GM19025 (cell line): Measurements from ENCODE around the gene CLINT1.
"Not testable (repeated sequence)": the region's sequence is repeated elsewhere in the genome, so short reads cannot be mapped to it uniquely, and the experiment has no call there.

Source experiments
- ATAC-seq: cut with Tn5 transposase; IDR thresholded peaks from one replicate; pipeline ENCODE4 v1.9.1; 2021; ENCODE audit warnings: mild to moderate bottlenecking, low read depth, moderate library complexity; ENCODE audit not compliant: unreplicated experiment

CLINT1 gene

DNA sequence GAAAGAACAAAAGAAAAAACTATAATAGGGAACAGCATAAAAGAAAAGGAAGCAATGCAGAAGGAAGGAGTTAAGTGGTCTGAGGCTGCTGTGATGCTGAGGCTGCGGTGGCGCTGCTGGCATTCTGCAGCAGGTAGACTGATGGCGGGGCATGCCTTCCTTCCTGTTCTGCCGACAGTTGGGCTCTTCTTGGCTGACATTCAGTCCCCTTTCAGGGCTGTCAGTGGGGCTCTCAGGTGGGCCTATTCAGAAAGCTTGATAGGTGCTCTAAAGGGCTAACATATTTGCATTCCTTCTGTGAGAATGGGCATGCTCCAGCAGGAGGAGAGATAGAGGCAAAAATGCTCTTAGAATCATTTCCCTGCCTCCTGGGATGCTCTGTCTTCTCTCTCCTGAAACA, 5.1 kb upstream of the CLINT1 start:
- no peak for ATAC-seq

DNA sequence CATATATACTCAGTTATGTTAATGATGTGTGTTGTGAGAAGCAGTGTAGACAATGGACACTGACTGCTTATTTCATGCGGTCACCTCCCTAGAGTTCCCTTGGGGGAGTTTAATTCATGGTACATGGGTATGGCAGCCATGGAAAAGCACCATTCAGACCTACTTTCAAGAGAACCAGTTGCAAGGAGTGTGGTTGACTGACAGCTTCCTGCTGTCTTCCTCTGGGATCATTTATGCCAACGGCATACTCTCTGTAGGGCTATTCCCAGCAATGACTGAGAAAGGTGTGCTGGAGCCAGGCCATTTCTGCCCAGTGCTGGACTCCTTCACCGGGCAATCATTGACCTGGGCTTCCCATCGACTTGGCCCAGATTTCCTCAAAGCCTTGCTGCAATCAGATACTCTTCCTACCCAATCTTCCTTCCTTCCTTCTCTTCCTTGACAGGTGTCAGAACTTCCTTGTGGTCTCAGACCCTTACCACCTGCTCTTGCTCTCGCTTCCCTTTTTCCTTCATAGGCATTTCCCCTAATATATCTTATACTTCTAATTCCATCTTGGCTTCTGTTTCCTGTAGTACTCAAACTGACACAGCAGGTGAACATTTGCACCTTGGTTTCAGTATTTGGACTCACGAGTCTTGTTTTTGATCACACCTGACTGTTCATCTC, 3.4 kb upstream of the CLINT1 start:
- no peak for ATAC-seq

DNA sequence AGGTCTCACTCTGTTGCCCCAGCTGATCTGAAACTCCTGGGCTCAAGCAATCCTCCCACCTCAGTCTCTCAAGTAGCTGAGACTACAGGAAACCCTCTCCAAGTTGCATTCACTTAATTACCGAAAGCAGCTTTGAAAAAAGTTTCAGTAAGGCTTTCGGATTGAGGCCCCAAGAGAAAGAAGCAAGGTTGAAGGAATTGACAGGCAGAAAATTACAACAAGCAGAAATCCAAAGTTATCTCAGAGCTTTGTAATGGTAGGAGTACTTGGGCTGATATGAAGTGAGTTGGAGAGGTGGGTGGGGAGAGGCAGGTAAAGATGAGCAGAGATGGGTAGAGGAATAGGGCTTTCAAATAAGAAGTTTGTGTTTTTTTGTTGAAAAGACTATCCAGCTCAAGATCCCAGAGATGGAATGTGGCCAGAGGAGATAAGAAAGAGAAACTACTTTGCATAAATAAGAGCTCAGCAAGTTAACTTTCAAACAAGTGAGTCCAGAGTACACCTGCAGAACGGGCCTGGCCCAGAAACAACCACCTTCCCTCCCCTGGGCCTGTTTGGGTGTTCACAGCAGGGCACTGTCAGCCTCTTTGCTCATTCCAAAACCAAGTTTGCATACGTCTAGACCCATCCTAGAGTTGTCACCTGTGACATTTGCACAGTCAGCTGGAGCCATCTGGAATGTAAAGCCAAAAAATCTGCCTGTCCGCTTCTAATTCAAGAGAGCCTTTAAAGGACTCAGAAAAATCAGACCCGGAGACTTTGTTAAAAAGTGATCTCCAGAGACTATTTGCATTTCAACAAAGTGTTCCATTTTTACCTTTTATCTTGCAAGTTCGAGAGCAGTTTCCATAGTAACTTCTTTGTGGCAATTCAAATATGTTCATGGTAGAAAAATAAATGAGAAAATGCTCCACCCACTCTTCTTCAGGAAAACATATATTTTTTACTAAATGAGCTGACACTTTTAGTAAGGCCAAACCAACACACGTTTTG, 2.2 kb upstream of the CLINT1 start:
- ATAC-seq = peak; percentile 82

- ATAC-seq = no peak
These were observed 256 bp upstream of the CLINT1 start for GRCh38 chr5:157859227-157859575.

DNA sequence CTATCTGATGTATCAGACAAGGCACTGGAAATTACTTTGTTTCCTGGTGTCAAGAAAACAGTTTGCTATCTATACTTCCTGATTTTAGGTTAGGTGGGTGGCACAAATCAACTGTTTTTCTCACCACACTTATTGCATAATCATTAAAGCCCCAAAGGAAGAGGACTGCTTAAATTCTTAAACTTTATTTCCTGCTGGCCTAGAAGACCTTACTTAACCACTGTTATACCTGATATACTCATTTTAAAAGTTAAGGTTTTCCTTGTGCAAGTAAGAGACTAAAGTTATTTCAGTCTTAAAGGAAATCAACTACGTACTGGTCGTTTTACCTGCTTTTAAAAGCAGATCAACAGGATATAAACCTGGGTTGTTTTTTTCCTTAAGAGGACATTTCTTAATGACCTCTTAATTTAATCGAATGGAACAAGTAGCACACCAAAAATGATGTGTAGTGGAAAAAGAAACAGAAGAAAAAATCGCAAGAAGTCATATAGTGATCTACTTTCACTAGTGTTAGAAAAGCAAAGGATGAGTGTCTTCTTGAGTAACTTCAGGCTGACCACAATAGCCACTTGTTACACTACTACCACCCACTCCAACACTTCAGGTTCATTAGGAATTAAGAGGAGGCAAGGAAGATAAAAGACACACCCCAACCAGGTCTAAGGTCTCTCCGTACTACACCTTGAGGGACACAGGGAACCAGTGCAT, 974 bp downstream of the CLINT1 start:
- ATAC-seq = no peak

GRCh38 chr5:157855404-157855994, 3.4 kb downstream of the CLINT1 start:
- no peak for ATAC-seq

GRCh38 chr5:157853365-157853764, 5.6 kb downstream of the CLINT1 start:
- ATAC-seq = not testable (repeated sequence)

DNA sequence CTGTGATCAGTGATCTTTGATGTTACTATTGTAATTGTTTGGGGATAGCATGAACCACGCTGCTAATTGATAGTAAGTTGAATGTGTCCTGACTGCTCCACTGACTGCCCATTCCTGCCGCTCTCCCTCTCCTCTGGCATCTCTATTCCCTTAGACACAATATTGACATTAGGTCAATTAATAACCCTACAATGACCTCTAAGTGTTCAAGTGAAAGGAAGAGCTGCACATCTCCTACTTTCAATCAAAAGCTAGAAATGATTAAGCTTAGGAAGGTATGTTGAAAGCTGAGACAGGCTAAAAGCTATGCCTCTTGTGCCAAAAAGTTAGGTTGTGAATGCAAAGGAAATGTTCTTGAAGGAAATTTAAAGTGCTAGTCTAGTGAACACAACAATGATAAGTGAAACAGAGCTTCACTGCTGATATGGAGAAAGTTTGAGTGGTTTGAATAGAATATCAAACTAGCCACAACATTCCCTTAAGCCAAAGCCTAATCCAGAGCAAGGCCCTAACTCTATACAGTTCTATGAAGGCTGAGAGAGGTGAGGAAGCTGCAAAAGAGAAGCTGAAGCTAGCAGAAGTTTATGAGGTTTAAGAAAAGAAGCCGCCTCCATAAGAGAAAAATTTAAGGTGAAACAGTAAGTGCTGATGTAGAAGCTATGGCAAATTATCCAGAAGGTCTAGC, 12.9 kb downstream of the CLINT1 start:
- ATAC-seq = no peak

- no peak for ATAC-seq
These were observed 16.2 kb downstream of the CLINT1 start for GRCh38 chr5:157842787-157843186.

DNA sequence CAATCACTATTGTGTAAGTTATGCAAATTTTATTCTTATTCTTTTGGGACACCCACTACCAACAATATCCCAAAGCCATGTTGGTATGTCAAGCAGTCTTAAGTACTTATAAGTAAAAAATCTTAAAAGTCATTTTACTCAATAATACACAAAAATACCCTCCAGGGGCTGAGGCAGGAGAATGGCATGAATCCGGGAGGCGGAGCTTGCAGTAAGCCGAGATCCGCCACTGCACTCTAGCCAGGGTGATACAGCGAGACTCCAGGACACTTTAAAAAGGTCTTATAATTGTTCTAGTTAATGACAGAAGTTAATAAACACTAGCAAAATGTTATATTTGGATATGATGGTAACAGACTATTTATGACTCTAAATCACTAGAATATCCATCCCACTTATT, 16.8 kb downstream of the CLINT1 start:
- no peak for ATAC-seq

DNA sequence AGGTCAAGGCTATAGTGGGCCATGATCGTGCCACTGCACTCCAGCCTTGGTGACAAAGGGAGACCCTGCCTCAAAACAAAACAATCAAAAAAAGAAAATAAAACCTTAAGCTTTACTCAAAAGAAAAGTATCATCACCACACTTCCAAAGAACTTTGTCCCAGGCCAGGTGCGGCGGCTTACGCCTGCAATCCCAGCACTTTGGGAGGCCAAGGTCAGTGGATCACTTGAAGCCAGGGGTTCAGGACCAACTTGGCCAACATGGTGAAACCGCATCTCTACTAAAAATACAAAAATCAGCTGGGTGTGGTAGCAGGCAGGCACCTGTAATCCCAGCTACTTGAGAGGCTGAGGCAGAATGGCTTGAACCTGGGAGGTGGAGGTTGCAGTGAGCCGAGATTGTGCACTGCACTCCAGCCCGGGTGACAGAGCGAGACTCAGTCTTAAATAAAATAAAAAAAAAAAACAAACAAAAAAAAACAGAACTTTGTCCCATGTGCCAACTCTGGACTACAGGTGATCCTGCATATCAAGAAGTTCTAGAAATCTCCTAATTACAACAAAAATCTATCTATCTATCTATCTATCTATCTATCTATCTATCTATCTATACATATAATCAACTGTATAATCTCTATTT, 19.7 kb downstream of the CLINT1 start:
- no peak for ATAC-seq

GRCh38 chr5:157836121-157836753, 22.7 kb downstream of the CLINT1 start:
- ATAC-seq = no peak

- no peak for ATAC-seq
These were observed 23.9 kb downstream of the CLINT1 start for GRCh38 chr5:157835041-157835440.

- ATAC-seq = no peak
These were observed 29.9 kb downstream of the CLINT1 start for GRCh38 chr5:157828944-157829639.

DNA sequence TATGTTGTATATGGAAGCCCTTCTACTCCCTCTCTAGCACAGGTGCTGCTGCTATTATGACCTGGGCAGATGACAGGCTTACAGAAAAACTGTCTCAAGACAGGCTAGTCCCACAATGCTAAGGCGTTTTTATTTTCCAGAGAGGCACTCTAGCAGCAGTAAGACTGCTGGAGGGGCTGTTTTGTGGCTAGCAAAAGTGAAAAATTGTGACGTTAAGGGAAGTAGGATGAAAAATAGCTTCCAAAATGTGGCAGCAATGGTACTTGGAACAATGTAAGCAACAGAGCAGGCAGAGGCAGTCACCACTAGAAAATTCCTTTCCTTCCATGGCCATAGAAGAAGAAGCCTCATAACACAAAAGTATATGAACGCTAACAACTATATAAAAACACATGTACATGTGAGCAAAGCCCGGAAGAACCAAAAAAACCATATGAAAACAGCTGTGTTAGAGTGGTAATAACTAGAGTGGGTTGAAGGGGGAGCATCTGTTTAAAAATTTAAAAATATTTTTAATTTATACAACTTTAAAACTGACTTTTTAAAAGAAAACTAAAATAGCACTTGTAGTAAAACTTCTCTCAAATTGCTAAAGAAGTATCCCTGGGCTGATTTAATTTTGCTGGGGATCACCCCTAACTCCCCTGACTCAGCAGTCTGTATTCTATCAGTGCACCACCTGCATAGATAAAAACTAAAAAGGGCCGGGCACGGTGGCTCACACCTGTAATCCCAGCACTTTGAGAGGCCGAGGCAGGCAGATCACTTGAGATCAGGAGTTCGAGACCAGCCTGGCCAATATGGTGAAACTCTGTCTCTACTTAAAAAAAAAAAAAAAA, 30.6 kb downstream of the CLINT1 start:
- no peak for ATAC-seq

DNA sequence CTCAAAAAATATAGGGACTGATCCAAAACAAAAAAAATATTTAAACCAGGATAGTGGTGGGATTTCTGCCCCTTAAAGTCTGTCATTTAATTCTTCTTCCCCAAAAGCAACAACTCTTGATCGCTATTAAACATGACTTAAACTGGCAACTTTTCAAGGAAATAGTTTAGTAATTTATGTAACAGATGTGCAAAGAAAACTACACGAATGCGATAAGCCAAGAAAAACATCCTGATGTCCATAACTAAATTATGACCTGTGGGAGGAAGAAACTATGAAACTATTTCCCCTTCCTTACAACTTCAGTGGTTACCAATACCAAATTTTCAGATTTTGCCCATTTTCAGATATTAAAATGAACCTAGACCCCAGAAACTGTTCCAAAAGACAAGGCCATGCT, 31.5 kb downstream of the CLINT1 start:
- ATAC-seq = no peak

DNA sequence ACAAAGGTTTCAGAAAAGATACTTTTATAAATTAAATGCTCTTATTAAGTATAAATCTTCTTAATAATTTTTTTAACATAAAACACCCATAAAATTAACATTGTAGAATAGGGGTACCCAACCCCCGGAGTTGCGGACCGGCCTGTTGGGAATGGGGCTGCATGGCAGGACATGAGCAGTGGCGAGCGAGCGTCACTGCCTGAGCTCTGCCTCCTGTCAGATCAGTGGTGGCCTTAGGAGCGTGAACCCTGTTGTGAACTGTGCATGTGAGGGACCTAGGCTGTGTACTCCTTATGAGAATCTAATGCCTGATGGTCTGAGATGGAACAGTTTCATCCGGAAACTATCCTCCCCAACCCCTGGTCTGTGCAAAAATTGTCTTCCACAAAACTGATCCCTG, 35.3 kb downstream of the CLINT1 start:
- ATAC-seq = no peak
